ENCODE results near the gene ADD2. TPM values are rescaled to one million over a fixed set of nuclear protein-coding genes. Genes with fewer than 3 reads are reported as not detected.

The ADD2 gene
- total and polyA plus RNA-seq, 4 donors: 0.08 to 156 (median 0.16) TPM; not detected in 1

- H3K4me1 ChIP-seq (ENCODE audit: control insufficient read depth in 4 of 4, insufficient read depth in 4 of 4, low read length in 3 of 4): no peaks in the 10 kb centered on the region
- no peak overlapping the region for H3K27ac ChIP-seq (ENCODE audit: low read depth in 1 of 2, low read length in 2 of 2)
- H3K4me3 ChIP-seq (ENCODE audit: low read depth in 1 of 3, low read length in 3 of 3): no peak overlapping the region
- WGBS: 80% methylated on average over 3 of the region's 3 CpGs
- no peaks in the 10 kb centered on the region for H3K9me3 ChIP-seq (ENCODE audit: control insufficient read depth in 4 of 4, low read length in 3 of 4)
- H3K27me3 ChIP-seq (ENCODE audit: control insufficient read depth in 4 of 4, insufficient read depth in 4 of 4, low read length in 3 of 4): peaks cover 0 to 2% (median 0%) of the 10 kb centered on the region in 4 donors
- H3K36me3 ChIP-seq (ENCODE audit: control insufficient read depth in 4 of 4, insufficient read depth in 3 of 4, low read depth in 1 of 4, low read length in 3 of 4): no peaks in the 10 kb centered on the region
- TF ChIP-seq FOXA1 (IDR thresholded peaks at IDR 0.05) (no peak), TAF1 (conservative IDR thresholded peaks at IDR 0.05) (no peak), REST (IDR thresholded peaks at IDR 0.05) (no peak), ZBTB33 (IDR thresholded peaks at IDR 0.05) (no peak)
- no peak overlapping the region for H3K9ac ChIP-seq (ENCODE audit: low read depth in 1 of 2, low read length in 2 of 2)
- no peak for DNase-seq (ENCODE audit: low spot score)
Measured at GRCh38 chr2:70698847-70699246, 69.2 kb downstream of the ADD2 start.

- no peak for TF ChIP-seq RAD21 (IDR thresholded peaks at IDR 0.05)
- no peak for TF ChIP-seq EGR1 (IDR thresholded peaks at IDR 0.05; ENCODE audit: low read depth in 2 of 2)
- no peak for TF ChIP-seq YY1 (IDR thresholded peaks at IDR 0.05)
- no peak for TF ChIP-seq HNF4G (IDR thresholded peaks at IDR 0.05)
- TF ChIP-seq SP1 (IDR thresholded peaks at IDR 0.05): no peak
- TF ChIP-seq ATF3 (IDR thresholded peaks at IDR 0.05): no peak
- TF ChIP-seq JUND (IDR thresholded peaks at IDR 0.05): no peak
- TF ChIP-seq HNF4A (conservative IDR thresholded peaks at IDR 0.05): no peak
- no peak for TF ChIP-seq GABPA (IDR thresholded peaks at IDR 0.05 in 1 of 2, conservative IDR thresholded peaks at IDR 0.05 in 1 of 2)
- no peak for TF ChIP-seq NR2F2 (IDR thresholded peaks at IDR 0.05)
- TF ChIP-seq, protein P1, sequence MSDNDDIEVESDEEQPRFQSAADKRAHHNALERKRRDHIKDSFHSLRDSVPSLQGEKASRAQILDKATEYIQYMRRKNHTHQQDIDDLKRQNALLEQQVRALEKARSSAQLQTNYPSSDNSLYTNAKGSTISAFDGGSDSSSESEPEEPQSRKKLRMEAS (IDR thresholded peaks at IDR 0.05): no peak
- no peak for TF ChIP-seq RXRA (IDR thresholded peaks at IDR 0.05)
- no peak for TF ChIP-seq ZBTB33 (IDR thresholded peaks at IDR 0.05)
- no peak for TF ChIP-seq FOXA2 (IDR thresholded peaks at IDR 0.05)
- no peak for TF ChIP-seq REST (IDR thresholded peaks at IDR 0.05)
- no peak for TF ChIP-seq FOXA1 (IDR thresholded peaks at IDR 0.05)
- no peak overlapping the region for H3K9ac ChIP-seq (ENCODE audit: low read depth in 1 of 2, low read length in 2 of 2)
- H3K36me3 ChIP-seq (ENCODE audit: control insufficient read depth in 4 of 4, insufficient read depth in 3 of 4, low read depth in 1 of 4, low read length in 3 of 4): no peaks in the 10 kb centered on the region
- no peak overlapping the region for H3K4me3 ChIP-seq (ENCODE audit: low read depth in 1 of 3, low read length in 3 of 3)
- DNase-seq (ENCODE audit: low spot score): peak; percentile 31
- H3K27ac ChIP-seq (ENCODE audit: low read depth in 1 of 2, low read length in 2 of 2): no peak overlapping the region
- WGBS: 90% methylated on average over 12 of the region's 12 CpGs
- H3K9me3 ChIP-seq (ENCODE audit: control insufficient read depth in 4 of 4, low read length in 3 of 4): no peaks in the 10 kb centered on the region
- no peaks in the 10 kb centered on the region for H3K4me1 ChIP-seq (ENCODE audit: control insufficient read depth in 4 of 4, insufficient read depth in 4 of 4, low read length in 3 of 4)
- H3K27me3 ChIP-seq (ENCODE audit: control insufficient read depth in 4 of 4, insufficient read depth in 4 of 4, low read length in 3 of 4): peaks cover 0 to 2% (median 0%) of the 10 kb centered on the region in 4 donors
Measured at GRCh38 chr2:70697603-70698383, 70.2 kb downstream of the ADD2 start.

Measured in liver (tissue), 9 donors.